GM21717 (cell line): ENCODE data around the gene SMARCD3.

ENCODE experiments used
- ATAC-seq: cut with Tn5 transposase; IDR thresholded peaks from one replicate; pipeline ENCODE4 v1.9.1; 2021; ENCODE audit warnings: mild to moderate bottlenecking, moderate library complexity; ENCODE audit not compliant: unreplicated experiment

SMARCD3 gene

GRCh38 chr7:151248346-151249033, at the start of gene SMARCD3:
SMARCD3 (minus strand) TSS chr7:151248694; CDS start chr7:151248562, 132 bp downstream.
- no peak for ATAC-seq

DNA sequence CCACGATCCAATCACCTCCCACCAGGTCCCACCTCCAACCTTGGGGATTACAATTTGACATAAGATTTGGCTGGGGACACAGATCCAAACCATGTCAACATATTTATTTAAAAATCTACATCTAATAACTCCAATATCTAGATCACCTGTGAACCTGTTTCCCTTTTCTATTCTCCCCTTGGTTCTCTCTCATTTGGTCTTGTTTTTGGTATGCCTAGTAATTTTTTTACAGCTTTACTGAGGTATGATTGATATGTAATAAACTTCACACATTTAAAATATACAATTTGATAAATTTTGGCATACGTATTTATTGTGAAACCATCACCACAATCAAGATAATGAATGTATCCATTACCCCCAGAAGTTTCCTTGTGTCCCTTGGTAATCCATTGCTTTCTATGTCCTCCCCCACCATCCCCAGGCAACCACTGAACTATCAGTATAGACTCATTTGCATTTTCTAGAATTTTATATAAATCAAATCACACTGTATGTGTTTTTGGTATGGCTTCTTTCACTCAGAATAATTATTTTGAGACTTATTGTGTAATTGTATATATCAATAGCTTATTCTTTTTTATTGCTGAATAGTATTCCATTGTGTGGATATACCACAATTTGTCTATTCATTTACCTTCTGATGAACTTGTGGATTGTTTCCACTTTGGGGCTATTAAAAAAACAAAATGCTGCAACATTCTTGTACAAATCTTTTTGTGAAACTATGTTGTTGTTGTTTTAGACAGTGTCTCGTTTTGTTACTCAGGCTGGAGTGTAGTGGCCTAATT, 47.9 kb upstream of the SMARCD3 start:
- no peak for ATAC-seq

GRCh38 chr7:151292850-151293249, 44.4 kb upstream of the SMARCD3 start:
- ATAC-seq, result no peak

DNA sequence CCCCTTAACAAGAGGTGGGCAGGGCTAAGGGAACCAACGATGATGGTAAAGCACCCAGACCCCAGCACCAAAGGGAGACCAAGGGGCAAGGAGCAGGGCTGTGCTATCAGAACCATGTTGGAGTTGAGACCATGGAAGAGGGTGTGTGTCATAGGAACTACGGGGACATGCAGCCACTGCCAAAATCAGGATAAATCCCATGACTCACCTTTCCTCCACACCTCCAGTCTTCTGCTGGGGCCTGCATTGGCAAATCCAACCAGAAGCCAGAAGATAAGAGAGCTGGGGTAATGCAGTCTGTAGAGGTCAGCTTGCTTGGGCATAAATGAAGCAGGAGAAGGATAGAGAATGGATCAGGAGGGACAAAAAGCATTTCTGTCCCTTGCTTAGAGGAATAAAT, 42.7 kb upstream of the SMARCD3 start:
- no peak for ATAC-seq

GRCh38 chr7:151290355-151290760, 41.9 kb upstream of the SMARCD3 start:
- ATAC-seq, result no peak

DNA sequence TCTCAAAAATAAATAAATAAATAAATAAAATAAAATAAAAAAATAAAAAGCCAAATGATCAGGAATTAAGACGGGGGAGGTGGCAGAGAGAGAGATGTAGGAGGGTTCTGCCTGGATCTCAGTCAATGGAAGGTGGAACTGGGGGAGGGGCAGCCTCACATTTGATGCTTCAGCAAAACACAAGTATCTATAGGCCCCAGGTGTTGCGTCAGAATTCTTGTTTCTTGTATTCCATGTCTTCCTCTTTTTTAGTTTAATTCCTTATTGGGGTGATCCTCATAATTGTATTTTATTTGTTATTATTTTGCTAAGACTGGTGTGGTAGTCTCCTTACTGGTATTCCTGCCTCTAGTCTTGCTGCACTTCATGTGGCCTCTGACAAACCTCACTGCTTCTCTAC, 41.4 kb upstream of the SMARCD3 start:
- no peak for ATAC-seq

- ATAC-seq, result no peak
These were observed 37.7 kb upstream of the SMARCD3 start for GRCh38 chr7:151286148-151286547.

GRCh38 chr7:151283302-151283701, 34.8 kb upstream of the SMARCD3 start:
- ATAC-seq, result no peak

- ATAC-seq, result no peak
These were observed 33.6 kb upstream of the SMARCD3 start for GRCh38 chr7:151282111-151282510.

- ATAC-seq, result no peak
These were observed 33.2 kb upstream of the SMARCD3 start for GRCh38 chr7:151281686-151282085.

DNA sequence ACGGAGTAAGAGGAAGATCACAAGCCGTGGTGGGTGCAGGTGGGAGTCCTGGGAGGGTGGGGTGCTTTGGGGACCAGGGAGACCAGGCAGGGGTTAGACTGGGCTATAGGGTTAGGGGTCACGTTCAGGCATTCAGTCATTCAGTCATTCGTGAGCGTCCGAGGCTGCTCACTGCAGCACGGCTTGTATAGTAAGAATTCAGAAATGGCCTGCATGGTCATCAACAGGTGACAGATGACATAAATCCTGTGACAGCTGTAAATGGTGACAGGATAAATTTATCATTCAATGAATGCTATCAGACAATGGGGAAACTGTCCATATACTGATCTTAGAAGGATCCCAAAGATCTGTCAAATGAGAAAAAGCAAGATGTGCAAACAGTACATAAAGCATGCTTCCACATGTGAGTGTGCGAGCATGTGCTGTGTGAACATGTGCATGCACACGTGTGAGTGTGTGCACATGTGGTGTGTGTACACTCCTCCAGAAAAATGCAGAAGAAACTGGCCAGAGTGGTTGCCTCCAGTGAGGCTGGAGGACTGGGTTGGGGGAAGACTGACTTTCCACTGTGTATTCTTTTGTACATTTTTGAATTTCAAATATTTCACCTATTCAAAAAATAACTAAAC, 32.0 kb upstream of the SMARCD3 start:
- ATAC-seq, result no peak

- no peak for ATAC-seq
These were observed 31.4 kb upstream of the SMARCD3 start for GRCh38 chr7:151279868-151280267.

- ATAC-seq, result no peak
These were observed 30.5 kb upstream of the SMARCD3 start for GRCh38 chr7:151278949-151279348.

- ATAC-seq, result no peak
These were observed 29.1 kb upstream of the SMARCD3 start for GRCh38 chr7:151277631-151278030.

GRCh38 chr7:151276666-151277590, 28.4 kb upstream of the SMARCD3 start:
- peak; percentile 54 for ATAC-seq

GRCh38 chr7:151275813-151276577, 27.5 kb upstream of the SMARCD3 start:
- ATAC-seq, result no peak

DNA sequence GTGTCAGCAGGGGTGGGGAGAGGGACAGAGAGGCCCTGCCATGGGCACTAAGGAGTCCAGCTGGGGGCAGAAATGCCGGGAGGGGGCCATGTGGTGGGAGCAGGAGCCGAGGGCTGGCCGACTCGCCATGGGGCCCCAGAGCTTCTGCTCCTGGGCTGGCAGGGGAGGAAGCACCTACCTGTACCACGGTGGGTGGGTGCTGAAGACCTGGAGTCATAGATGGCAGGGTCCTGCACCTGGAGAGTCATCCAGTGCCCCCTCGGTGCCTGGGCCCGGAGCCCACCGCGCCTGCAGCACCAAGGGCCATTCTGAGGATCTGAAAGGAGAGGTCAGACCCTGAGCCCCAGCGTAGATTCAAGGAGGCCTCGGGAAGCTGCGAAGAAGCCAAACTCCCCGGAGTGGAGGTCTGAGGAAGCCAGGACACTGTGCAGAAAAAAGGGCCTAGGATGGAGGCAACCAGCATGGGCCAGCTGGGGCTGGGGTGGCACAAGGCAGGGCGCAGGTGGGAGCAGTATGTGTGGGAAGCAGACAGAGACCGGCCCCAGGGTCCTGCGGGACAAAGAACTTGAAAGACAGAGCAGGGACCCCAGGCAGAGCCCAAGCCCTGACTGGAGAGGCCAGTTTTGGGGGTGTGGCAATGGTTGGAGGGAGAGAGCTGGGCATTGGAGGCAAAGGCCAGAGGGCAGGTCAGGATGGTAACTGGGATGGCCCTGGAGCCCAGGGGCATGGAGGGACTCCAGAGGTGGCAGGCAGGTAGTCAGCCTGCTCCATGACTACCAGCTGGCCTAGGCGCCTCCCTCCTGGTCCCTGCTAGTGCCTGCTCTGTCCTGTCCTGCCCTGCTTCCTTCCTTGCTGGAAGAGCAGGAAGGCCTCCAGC, 26.7 kb upstream of the SMARCD3 start:
- no peak for ATAC-seq

DNA sequence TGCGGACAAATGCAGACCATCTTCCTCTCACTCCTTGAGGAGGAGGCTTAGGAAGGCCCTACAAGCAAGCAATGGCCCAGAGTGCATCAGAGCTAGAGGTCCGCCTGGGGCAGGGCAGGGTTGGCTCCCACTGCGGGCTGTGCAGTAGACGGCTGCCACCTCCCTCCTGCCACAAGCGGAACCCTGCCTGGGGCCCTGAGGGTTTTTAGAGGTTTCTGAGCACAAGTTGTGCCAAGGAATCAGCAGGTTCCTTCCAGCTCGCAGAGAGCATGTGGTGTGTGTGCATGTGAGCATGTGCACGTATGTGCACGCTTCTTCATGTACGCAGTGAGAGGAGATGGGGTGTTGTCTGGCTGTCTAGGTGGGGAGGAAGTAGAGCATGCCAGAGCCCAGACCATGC, 25.9 kb upstream of the SMARCD3 start:
- no peak for ATAC-seq
